Testis (tissue), 3 donors: Measurements from ENCODE around the gene IFNA5. TPM values are rescaled to one million over a fixed set of nuclear protein-coding genes. Genes with fewer than 3 reads are reported as not detected.

Experiments
- DNase-seq: peaks from one replicate; pipeline ENCODE4 v3.0.0-alpha.2; 2019
- H3K27ac ChIP-seq, 2 donors: fragments of 200-600 bp; sonication (generic); one replicate each; pipeline ENCODE4 v1.5.1; 2019
- H3K27me3 ChIP-seq: fragments of 200-600 bp; sonication (generic); one replicate; pipeline ENCODE4 v1.5.1; 2019
- H3K36me3 ChIP-seq: fragments of 200-600 bp; sonication (generic); one replicate; pipeline ENCODE4 v1.5.1; 2017; ENCODE audit warnings: low read depth; ENCODE audit errors: missing control alignments
- H3K4me1 ChIP-seq: fragments of 200-600 bp; sonication (generic); one replicate; pipeline ENCODE4 v1.5.1; 2019
- H3K4me3 ChIP-seq, 2 donors: fragments of 200-600 bp; sonication (generic); one replicate each; pipeline ENCODE4 v1.5.1; 2017 to 2019
- H3K9me3 ChIP-seq: fragments of 200-600 bp; sonication (generic); one replicate; pipeline ENCODE4 v1.5.1; 2017
- POLR2A ChIP-seq: fragments of 450-650 bp; IDR thresholded peaks from one replicate; pipeline ENCODE4 v1.6.1; 2017; ENCODE audit warnings: antibody characterized with exemption, mild to moderate bottlenecking, moderate library complexity
- WGBS, 2 donors: methylation state at CpG; one replicate each; pipeline ENCODE4 v1.1.5; 2018; 5-methylcytosine and 5-hydroxymethylcytosine counted together
- intact Hi-C: fragments of 100-400 bp; cut with DNase I; formaldehyde crosslinking; loops from one replicate; pipeline ENCODE4 v1.15.1; 2023; ENCODE audit warnings: low total_unique reads
- polyA plus RNA-seq: library from polyadenylated mRNA; stranded (reverse); fragments of 350-450 nt; fragmentation: Illumina TruSeq; extraction: RNeasy Lipid Tissue Mini Kit (QIAGEN cat#74804); gene quantifications from one replicate; pipeline ENCODE4 v1.2.3, GENCODE V29; 2014; ENCODE audit warnings: low read depth, low replicate concordance; ENCODE audit not compliant: insufficient read depth
- total RNA-seq, 2 donors: library from RNA; depleted of rRNA; stranded (reverse); fragments of >200 nt; gene quantifications; one replicate each; pipeline ENCODE4 v1.2.3, GENCODE V29; 2016
- TF ChIP-seq, protein P1 (sequence below), 3 experiments: fragments of 450-650 bp in 2 of 3; fragments of 200-600 bp in 1 of 3; sonication (generic) in 1 of 3; IDR thresholded peaks; one replicate each; pipeline ENCODE4 v1.5.1; 2016 to 2019; ENCODE audit warnings: antibody characterized with exemption in 3 of 3, mild to moderate bottlenecking in 2 of 3, moderate library complexity in 1 of 3

Gene IFNA5
- total and polyA plus RNA-seq, 3 donors from 2014 or later = not detected

DNA sequence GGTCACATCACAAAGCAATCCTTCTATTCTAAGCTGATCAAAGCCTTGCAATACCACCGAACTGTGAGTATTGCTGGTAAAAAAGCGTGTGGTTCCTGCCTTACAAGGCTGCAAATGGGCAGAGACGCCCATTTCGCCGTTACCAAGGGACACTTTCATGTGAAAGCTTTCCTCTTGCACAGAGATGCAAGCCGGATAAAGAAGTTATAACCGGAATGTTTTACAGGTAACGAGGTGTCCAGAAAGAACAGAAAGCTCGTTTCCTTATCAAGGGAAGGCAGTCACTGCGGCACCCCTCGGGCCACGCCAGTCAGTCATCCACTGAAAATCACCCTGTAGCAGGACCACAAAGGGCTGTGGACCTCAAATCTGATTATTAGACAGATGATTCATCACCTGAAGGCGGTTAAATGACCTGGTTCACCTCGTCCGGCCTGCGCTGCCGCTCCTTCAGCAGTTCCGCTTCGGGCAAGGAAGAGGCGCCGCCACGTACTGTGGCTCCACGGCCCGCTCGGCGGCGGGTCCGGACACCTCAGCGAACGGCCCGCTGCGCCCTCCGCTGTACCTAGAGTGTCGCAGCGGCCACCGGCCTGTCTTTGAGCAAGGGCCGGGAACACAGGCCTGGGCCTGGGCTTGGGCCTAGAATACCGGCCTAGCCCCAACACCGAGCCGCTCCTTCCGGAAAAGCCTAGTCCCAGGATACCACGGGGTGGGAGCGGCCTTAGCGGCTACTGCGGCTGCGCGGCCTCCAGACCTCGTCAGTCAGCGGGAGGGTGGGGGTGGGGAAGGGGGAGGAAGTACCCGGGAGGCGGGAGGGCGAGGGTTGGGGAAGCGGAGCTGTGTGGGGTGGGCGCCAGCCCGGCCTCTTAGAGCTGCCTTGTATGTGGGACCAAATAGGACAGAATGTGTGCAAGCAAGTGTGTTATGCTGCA is 29.9 kb upstream of the IFNA5 start, which contains the start of gene KLHL9:
TSS of gene KLHL9 (minus strand) at position 704 of the 932 bp plus-strand sequence. CDS start at position 159, 545 bp downstream.
- intact Hi-C loops = no loop called here
- 0% methylated on average over 25 to 46 of the region's 55 CpGs for WGBS, 2 donors
- no peaks in the 10 kb centered on the region for H3K36me3 ChIP-seq

DNA sequence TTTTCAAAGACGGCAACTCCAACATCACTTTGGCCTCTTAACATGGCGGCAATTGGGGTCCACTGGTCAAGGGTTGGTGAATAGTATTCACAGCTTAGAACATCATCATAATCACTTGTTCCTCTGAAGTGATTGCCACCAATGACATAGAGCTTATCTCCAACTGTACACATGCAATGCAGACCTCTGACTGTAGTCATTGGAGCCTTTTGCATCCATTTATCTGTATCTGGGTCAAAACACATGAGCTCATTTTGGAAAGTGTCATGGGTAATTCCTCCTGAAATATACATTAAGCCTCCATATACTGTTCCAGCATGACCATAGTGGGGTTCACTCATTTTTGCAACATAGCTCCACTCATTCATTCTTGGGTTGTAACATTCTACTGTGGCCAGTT is 28.1 kb upstream of the IFNA5 start:
- no peaks in the 10 kb centered on the region for H3K36me3 ChIP-seq
- TF ChIP-seq, protein P1, sequence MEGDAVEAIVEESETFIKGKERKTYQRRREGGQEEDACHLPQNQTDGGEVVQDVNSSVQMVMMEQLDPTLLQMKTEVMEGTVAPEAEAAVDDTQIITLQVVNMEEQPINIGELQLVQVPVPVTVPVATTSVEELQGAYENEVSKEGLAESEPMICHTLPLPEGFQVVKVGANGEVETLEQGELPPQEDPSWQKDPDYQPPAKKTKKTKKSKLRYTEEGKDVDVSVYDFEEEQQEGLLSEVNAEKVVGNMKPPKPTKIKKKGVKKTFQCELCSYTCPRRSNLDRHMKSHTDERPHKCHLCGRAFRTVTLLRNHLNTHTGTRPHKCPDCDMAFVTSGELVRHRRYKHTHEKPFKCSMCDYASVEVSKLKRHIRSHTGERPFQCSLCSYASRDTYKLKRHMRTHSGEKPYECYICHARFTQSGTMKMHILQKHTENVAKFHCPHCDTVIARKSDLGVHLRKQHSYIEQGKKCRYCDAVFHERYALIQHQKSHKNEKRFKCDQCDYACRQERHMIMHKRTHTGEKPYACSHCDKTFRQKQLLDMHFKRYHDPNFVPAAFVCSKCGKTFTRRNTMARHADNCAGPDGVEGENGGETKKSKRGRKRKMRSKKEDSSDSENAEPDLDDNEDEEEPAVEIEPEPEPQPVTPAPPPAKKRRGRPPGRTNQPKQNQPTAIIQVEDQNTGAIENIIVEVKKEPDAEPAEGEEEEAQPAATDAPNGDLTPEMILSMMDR (IDR thresholded peaks at IDR 0.05) = no peak
- no peak for TF ChIP-seq POLR2A
- no peaks in the 10 kb centered on the region for H3K27me3 ChIP-seq
- DNase-seq = no peak
- H3K27ac ChIP-seq = no peak overlapping the region
- no peak overlapping the region for H3K4me3 ChIP-seq
- no peaks in the 10 kb centered on the region for H3K9me3 ChIP-seq
- intact Hi-C loops = no loop called here
- 75 to 90% methylated on average over 2 of the region's 2 CpGs for WGBS, 2 donors
- H3K4me1 ChIP-seq = peaks cover 29% of the 10 kb centered on the region

More for the DNA sequence above, 29.9 kb upstream of the IFNA5 start, which contains the start of gene KLHL9:
- Histone ChIP-seq H3K4me1 (peaks cover 29% of the 10 kb centered on the region), H3K4me3 (peak within 1 kb of the TSS; percentile 76 to 98), H3K27ac (peak within 1 kb of the TSS; percentile 96 to 99), H3K27me3 (no peaks in the 10 kb centered on the region), H3K9me3 (no peaks in the 10 kb centered on the region)
- TF ChIP-seq, protein P1 (IDR thresholded peaks at IDR 0.05) = no peak
- TF ChIP-seq POLR2A = no peak
- DNase-seq = peak; percentile 92

DNA sequence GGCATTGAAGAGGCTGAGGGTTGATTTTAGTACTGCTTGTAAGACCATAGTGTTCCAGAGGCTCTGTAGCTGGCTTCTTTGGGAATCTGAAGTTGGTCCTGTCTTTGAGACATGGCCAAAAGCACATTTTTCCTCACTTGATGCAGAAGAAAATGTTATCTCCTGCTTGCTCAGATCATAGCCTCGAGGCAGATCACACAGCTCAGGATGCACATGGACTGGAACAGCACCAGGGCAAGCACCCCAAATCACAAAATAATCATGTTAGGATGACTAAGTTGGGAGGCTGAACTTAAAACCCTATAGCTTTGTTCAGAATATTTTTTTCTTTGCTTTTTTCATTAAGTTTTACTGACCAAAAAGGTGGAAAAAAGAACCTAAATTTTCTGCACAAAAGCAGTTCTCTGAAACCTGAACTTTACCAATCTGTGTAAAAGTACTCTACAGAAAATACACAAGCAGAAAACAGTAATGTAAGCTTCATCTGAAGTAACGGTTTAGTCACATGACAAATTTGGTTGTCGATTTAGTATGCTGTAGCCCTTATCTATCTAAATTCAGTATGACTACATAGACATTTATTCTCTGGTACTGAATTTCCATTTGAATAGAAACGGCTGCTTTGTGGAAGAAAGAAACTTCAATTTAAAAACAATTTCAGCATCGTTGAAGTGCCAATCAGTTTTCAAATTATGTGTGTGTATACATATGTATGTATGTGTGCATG is 26.7 kb upstream of the IFNA5 start:
- H3K4me3 ChIP-seq = no peak overlapping the region
- peaks cover 29% of the 10 kb centered on the region for H3K4me1 ChIP-seq
- no peak overlapping the region for H3K27ac ChIP-seq
- H3K27me3 ChIP-seq = no peaks in the 10 kb centered on the region
- no peak for DNase-seq
- intact Hi-C loops = no loop called here
- TF ChIP-seq, protein P1 (IDR thresholded peaks at IDR 0.05) = no peak
- no peak for TF ChIP-seq POLR2A
- no peaks in the 10 kb centered on the region for H3K36me3 ChIP-seq
- H3K9me3 ChIP-seq = no peaks in the 10 kb centered on the region
- WGBS, 2 donors = 51% methylated on average over 5 of the region's 5 CpGs

DNA sequence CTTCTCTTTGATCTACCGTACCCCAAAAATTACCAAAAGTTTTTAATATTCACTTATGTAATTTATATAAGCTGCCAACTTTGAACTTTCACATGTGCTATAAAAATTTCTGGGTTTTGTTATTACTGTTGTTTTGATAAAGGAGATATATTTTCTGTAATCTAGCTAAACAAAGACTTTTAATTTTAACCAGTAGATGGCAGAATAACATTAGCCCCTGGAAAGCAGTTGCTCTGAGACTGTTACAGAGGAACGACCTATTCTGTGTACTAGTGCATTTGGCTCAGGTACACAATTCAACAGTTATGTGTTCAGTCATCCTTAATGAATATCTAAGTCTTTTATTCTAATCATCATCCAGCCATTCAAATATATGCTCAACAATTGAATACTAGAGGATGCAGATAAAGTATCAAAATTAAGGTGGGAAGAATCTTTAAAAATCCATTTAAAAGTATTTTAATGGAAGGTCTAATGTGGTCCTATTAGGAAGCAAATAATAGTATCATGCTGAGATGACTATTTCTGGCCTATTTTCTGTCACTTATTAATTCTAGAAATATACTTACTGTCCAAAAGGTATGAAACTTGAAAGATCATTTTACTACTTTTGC is 21.5 kb upstream of the IFNA5 start:
- H3K36me3 ChIP-seq = no peaks in the 10 kb centered on the region
- no peak overlapping the region for H3K27ac ChIP-seq
- peaks cover 7% of the 10 kb centered on the region for H3K4me1 ChIP-seq
- 43 to 44% methylated on average over 2 of the region's 2 CpGs for WGBS, 2 donors
- no peak for DNase-seq
- intact Hi-C loops = loop anchor here (10.0 kb wide), 1 partner anchor 468 kb away; no protein-coding TSS in a partner anchor
- no peaks in the 10 kb centered on the region for H3K27me3 ChIP-seq
- no peak overlapping the region for H3K4me3 ChIP-seq
- TF ChIP-seq, protein P1 (IDR thresholded peaks at IDR 0.05) = peak; percentile 26 to 65 (median 40)
- TF ChIP-seq POLR2A = no peak
- no peaks in the 10 kb centered on the region for H3K9me3 ChIP-seq
